ENCODE data around the gene SPART.

- TF ChIP-seq EZH2phosphoT487 (conservative IDR thresholded peaks at IDR 0.05; ENCODE audit: low read length) (no peak), CTCF (IDR thresholded peaks at IDR 0.05; ENCODE audit: insufficient read depth, low read length, poor library complexity, severe bottlenecking) (no peak)
Observed at GRCh38 chr13:36332986-36333385, 13.2 kb downstream of the SPART start.

Data from SU-DHL-6 (cell line).